ENCODE measurements around the gene ATP1B4.

DNA sequence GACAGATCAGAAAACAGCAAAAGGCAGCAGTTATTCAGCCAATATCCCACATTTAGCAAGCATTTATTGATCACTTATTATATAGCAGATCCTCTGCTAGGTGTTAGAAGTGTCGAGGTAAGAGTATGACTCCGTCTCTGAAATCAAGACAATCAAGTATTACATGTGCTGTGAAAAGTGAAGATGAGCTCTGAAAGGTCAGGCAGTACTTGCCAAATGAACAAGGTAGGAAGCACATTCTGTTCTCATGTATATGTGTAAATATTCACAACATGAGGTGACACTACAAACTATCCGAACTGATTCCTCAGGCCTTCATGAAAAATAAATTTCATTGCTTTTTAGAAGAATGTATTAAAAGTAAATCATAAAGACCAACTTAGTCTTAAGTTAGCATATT lies 15.3 kb downstream of the ATP1B4 start:
- TF ChIP-seq, protein P1, sequence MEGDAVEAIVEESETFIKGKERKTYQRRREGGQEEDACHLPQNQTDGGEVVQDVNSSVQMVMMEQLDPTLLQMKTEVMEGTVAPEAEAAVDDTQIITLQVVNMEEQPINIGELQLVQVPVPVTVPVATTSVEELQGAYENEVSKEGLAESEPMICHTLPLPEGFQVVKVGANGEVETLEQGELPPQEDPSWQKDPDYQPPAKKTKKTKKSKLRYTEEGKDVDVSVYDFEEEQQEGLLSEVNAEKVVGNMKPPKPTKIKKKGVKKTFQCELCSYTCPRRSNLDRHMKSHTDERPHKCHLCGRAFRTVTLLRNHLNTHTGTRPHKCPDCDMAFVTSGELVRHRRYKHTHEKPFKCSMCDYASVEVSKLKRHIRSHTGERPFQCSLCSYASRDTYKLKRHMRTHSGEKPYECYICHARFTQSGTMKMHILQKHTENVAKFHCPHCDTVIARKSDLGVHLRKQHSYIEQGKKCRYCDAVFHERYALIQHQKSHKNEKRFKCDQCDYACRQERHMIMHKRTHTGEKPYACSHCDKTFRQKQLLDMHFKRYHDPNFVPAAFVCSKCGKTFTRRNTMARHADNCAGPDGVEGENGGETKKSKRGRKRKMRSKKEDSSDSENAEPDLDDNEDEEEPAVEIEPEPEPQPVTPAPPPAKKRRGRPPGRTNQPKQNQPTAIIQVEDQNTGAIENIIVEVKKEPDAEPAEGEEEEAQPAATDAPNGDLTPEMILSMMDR (IDR thresholded peaks at IDR 0.05), result no peak
- TF ChIP-seq POLR2A (IDR thresholded peaks at IDR 0.05), result no peak

Data from Peyer's patch (tissue), 4 donors.